Astrocyte of the spinal cord (primary cell): Measurements from ENCODE around the gene TNIK.

Experiments used
- DNase-seq: peaks from one replicate; pipeline ENCODE4 v3.0.0; 2011; ENCODE audit warnings: low read depth, low spot score
- H3K4me3 ChIP-seq: 2 replicates; pipeline ENCODE4 v1.5.1; 2011; ENCODE audit warnings: low read depth, mild to moderate bottlenecking, low read length, moderate library complexity
- in situ Hi-C: cut with HindIII; loops from 2 replicates; pipeline ENCODE4 v1.10.0; 2017; ENCODE audit warnings: low sequenced_read_pairs
- TF ChIP-seq, protein P1 (sequence below): IDR thresholded peaks from 2 replicates; pipeline ENCODE4 v1.5.1; 2012; ENCODE audit warnings: low read depth, mild to moderate bottlenecking, low read length, inconsistent platforms

TNIK gene

GRCh38 chr3:171416666-171417065 is 43.5 kb downstream of the TNIK start:
- TF ChIP-seq, protein P1, sequence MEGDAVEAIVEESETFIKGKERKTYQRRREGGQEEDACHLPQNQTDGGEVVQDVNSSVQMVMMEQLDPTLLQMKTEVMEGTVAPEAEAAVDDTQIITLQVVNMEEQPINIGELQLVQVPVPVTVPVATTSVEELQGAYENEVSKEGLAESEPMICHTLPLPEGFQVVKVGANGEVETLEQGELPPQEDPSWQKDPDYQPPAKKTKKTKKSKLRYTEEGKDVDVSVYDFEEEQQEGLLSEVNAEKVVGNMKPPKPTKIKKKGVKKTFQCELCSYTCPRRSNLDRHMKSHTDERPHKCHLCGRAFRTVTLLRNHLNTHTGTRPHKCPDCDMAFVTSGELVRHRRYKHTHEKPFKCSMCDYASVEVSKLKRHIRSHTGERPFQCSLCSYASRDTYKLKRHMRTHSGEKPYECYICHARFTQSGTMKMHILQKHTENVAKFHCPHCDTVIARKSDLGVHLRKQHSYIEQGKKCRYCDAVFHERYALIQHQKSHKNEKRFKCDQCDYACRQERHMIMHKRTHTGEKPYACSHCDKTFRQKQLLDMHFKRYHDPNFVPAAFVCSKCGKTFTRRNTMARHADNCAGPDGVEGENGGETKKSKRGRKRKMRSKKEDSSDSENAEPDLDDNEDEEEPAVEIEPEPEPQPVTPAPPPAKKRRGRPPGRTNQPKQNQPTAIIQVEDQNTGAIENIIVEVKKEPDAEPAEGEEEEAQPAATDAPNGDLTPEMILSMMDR: no peak
- no peak overlapping the region for H3K4me3 ChIP-seq
- in situ Hi-C loops: no loop called here
- no peak for DNase-seq

GRCh38 chr3:171416061-171416460 is 44.1 kb downstream of the TNIK start:
- no peak for DNase-seq
- no peak overlapping the region for H3K4me3 ChIP-seq
- TF ChIP-seq, protein P1: no peak

GRCh38 chr3:171415070-171415469 is 45.1 kb downstream of the TNIK start:
- in situ Hi-C loops: no loop called here
- no peak overlapping the region for H3K4me3 ChIP-seq
- TF ChIP-seq, protein P1: no peak
- DNase-seq: peak; percentile 29

More at GRCh38 chr3:171416061-171416460, 44.1 kb downstream of the TNIK start:
- in situ Hi-C loops: no loop called here

- DNase-seq: no peak
- no peak overlapping the region for H3K4me3 ChIP-seq
- in situ Hi-C loops: no loop called here
- TF ChIP-seq, protein P1: no peak
Measured at GRCh38 chr3:171412473-171412872, 47.7 kb downstream of the TNIK start.

- in situ Hi-C loops: no loop called here
- TF ChIP-seq, protein P1: no peak
- H3K4me3 ChIP-seq: no peak overlapping the region
Measured at GRCh38 chr3:171412054-171412453, 48.2 kb downstream of the TNIK start.

GRCh38 chr3:171410186-171410585 is 50.0 kb downstream of the TNIK start:
- in situ Hi-C loops: no loop called here
- H3K4me3 ChIP-seq: no peak overlapping the region
- TF ChIP-seq, protein P1: no peak
- no peak for DNase-seq

More at GRCh38 chr3:171412054-171412453, 48.2 kb downstream of the TNIK start:
- DNase-seq: no peak

DNA sequence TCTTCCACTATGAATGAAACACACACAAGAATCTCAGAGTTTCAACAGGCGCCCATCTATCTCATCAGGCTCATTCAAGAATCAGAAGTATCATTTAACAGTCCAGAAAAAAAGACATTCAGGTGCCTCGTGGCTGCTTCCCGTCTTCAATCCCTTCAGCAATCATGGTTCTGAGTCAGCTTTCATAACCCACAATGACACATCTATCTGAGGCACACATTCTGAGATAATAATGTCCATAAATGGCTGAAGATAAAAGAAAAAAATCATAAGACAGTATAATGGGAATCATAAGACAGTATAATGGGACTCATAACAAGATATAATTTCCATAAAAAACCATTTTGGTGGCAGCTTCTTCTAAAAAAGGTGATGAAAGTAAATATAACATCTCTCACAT is 52.4 kb downstream of the TNIK start:
- peak; percentile 65 for DNase-seq
- in situ Hi-C loops: no loop called here

More for the DNA sequence above, 52.4 kb downstream of the TNIK start:
- TF ChIP-seq, protein P1: no peak
- H3K4me3 ChIP-seq: no peak overlapping the region
